K562 (cell line): ENCODE measurements around the gene GDF15. TPM values are rescaled to one million over a fixed set of nuclear protein-coding genes. Genes with fewer than 3 reads are reported as not detected.

Experiments used
- BACH1 ChIP-seq: fragments of 200-800 bp; sonication (Bioruptor generic); IDR thresholded peaks from 2 replicates; pipeline ENCODE4 v1.6.1; 2016; ENCODE audit warnings: missing genetic modification characterization, missing compliant biosample characterization
- DMBX1 ChIP-seq: fragments of 250-450 bp; sonication (Bioruptor Pico); IDR thresholded peaks from 2 replicates; pipeline ENCODE4 v1.8.0; 2022; ENCODE audit warnings: inconsistent platforms, mild to moderate bottlenecking, moderate library complexity, borderline replicate concordance
- E4F1 ChIP-seq: fragments of 250-450 bp; sonication (Bioruptor Pico); IDR thresholded peaks from 2 replicates; pipeline ENCODE4 v1.5.0; 2021; ENCODE audit warnings: mild to moderate bottlenecking, borderline replicate concordance
- FOXJ2 ChIP-seq: fragments of 200-800 bp; sonication (Bioruptor generic); IDR thresholded peaks from 2 replicates; pipeline ENCODE4 v1.6.1; 2016; ENCODE audit warnings: missing genetic modification characterization, missing compliant biosample characterization
- GTF2A2 ChIP-seq: IDR thresholded peaks from 2 replicates; pipeline ENCODE4 v1.6.1; 2016; ENCODE audit warnings: mild to moderate bottlenecking, missing genetic modification characterization, missing compliant biosample characterization
- GTF2E2 ChIP-seq: fragments of 200-800 bp; sonication (Bioruptor generic); IDR thresholded peaks from 2 replicates; pipeline ENCODE4 v1.6.1; 2016; ENCODE audit warnings: missing genetic modification characterization, missing compliant biosample characterization
- MYBL2 ChIP-seq, 2 experiments: fragments of 450-650 bp in 1 of 2; sonication (generic) in 1 of 2; formaldehyde crosslinking in 1 of 2; IDR thresholded peaks; 2 replicates each; pipeline versions ENCODE4 v1.6.1 to v1.8.1; 2017 to 2022; ENCODE audit warnings: borderline replicate concordance in 1 of 2, inconsistent platforms in 1 of 2, low read depth in 1 of 2, mild to moderate bottlenecking in 1 of 2, missing genetic modification reagents in 1 of 2, moderate library complexity in 1 of 2
- NFRKB ChIP-seq: fragments of 450-650 bp; IDR thresholded peaks from 2 replicates; pipeline ENCODE4 v1.6.1; 2016; ENCODE audit warnings: low read depth
- PCBP1 ChIP-seq: fragments of 200-400 bp; formaldehyde crosslinking; IDR thresholded peaks from 2 replicates; pipeline ENCODE4 v1.6.1; 2018; ENCODE audit warnings: mild to moderate bottlenecking, low read depth, low read length; ENCODE audit not compliant: poor library complexity, severe bottlenecking
- SP1 ChIP-seq: sonication (generic); formaldehyde crosslinking; IDR thresholded peaks from 2 replicates; pipeline ENCODE4 v1.8.1; 2022; ENCODE audit warnings: mild to moderate bottlenecking, missing genetic modification reagents
- TCF7 ChIP-seq: sonication (generic); IDR thresholded peaks from 2 replicates; pipeline ENCODE4 v1.6.1; 2016; ENCODE audit warnings: antibody characterized with exemption, borderline replicate concordance
- TEAD2 ChIP-seq: fragments of 450-650 bp; IDR thresholded peaks from 2 replicates; pipeline ENCODE4 v1.6.1; 2016; ENCODE audit warnings: missing genetic modification characterization, control low read depth, missing compliant biosample characterization
- ZNF316 ChIP-seq: fragments of 450-650 bp; IDR thresholded peaks from 2 replicates; pipeline ENCODE4 v1.6.1; 2016
- ZNF431 ChIP-seq: sonication (generic); formaldehyde crosslinking; IDR thresholded peaks from 2 replicates; pipeline ENCODE4 v1.8.0; 2022; ENCODE audit warnings: mild to moderate bottlenecking, missing genetic modification reagents
- polyA plus RNA-seq, 8 experiments: library from polyadenylated mRNA; depleted of rRNA in 4 of 8; stranded (reverse) in 5 of 8; unstranded in 3 of 8; fragments of >200 nt; fragmentation: Nextera tagmentation in 2 of 8; fragmentation: Illumina TruSeq in 1 of 8; extraction: Ambion mirVana in 2 of 8; extraction: Trizol in 1 of 8; gene quantifications; 2 replicates each; pipeline versions ENCODE4 v1.2.1 to v1.2.3, GENCODE V29; 2011 to 2014; ENCODE audit warnings: inconsistent platforms in 1 of 8, missing spikeins in 1 of 8
- total RNA-seq, 7 experiments: library from RNA; depleted of rRNA in 6 of 7; stranded (reverse); fragments of >200 nt in 6 of 7; fragmentation: Illumina TruSeq in 2 of 7; extraction: Trizol in 2 of 7; gene quantifications; 2 replicates each; pipeline versions ENCODE4 v1.2.1 to v1.2.3, GENCODE V29; 2011 to 2021; ENCODE audit warnings: low replicate concordance in 1 of 7
- TF ChIP-seq, protein P1 (sequence below): fragments of 250-450 bp; sonication (Bioruptor Pico); IDR thresholded peaks from 2 replicates; pipeline ENCODE4 v1.4.0; 2020; ENCODE audit warnings: mild to moderate bottlenecking, moderate library complexity
- TF ChIP-seq, protein P2 (sequence below): IDR thresholded peaks from 3 replicates; pipeline ENCODE4 v1.6.1; 2011; ENCODE audit warnings: borderline replicate concordance, mild to moderate bottlenecking; ENCODE audit not compliant: insufficient read length, insufficient read depth
- TF ChIP-seq, protein P3 (sequence below): IDR thresholded peaks from 2 replicates; pipeline ENCODE4 v1.6.1; 2014; ENCODE audit warnings: antibody characterized with exemption

Gene GDF15
- total and polyA plus RNA-seq, 9 of the 15 experiments (the other 6 are each of a cell fraction or from before 2014, with no cell fraction given) = 2.3 to 82.4 (median 12.5) TPM

- TF ChIP-seq TCF7 = no peak
- TF ChIP-seq, protein P1, sequence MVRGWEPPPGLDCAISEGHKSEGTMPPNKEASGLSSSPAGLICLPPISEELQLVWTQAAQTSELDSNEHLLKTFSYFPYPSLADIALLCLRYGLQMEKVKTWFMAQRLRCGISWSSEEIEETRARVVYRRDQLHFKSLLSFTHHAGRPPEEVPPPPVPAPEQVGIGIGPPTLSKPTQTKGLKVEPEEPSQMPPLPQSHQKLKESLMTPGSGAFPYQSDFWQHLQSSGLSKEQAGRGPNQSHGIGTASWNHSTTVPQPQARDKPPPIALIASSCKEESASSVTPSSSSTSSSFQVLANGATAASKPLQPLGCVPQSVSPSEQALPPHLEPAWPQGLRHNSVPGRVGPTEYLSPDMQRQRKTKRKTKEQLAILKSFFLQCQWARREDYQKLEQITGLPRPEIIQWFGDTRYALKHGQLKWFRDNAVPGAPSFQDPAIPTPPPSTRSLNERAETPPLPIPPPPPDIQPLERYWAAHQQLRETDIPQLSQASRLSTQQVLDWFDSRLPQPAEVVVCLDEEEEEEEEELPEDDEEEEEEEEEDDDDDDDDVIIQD = no peak
- TF ChIP-seq BACH1 (tag) = no peak
- no peak for TF ChIP-seq E4F1 (CRISPR knock-in tag)
- no peak for TF ChIP-seq SP1 (CRISPR knock-in tag)
- TF ChIP-seq PCBP1 = no peak
- TF ChIP-seq, protein P2, sequence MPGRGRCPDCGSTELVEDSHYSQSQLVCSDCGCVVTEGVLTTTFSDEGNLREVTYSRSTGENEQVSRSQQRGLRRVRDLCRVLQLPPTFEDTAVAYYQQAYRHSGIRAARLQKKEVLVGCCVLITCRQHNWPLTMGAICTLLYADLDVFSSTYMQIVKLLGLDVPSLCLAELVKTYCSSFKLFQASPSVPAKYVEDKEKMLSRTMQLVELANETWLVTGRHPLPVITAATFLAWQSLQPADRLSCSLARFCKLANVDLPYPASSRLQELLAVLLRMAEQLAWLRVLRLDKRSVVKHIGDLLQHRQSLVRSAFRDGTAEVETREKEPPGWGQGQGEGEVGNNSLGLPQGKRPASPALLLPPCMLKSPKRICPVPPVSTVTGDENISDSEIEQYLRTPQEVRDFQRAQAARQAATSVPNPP = no peak
- TF ChIP-seq ZNF316 = no peak
- TF ChIP-seq, protein P3, sequence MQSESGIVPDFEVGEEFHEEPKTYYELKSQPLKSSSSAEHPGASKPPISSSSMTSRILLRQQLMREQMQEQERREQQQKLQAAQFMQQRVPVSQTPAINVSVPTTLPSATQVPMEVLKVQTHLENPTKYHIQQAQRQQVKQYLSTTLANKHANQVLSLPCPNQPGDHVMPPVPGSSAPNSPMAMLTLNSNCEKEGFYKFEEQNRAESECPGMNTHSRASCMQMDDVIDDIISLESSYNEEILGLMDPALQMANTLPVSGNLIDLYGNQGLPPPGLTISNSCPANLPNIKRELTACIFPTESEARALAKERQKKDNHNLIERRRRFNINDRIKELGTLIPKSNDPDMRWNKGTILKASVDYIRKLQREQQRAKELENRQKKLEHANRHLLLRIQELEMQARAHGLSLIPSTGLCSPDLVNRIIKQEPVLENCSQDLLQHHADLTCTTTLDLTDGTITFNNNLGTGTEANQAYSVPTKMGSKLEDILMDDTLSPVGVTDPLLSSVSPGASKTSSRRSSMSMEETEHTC = no peak
- TF ChIP-seq GTF2A2 (tag) = no peak
- TF ChIP-seq MYBL2 (IDR thresholded peaks at IDR 0.05; ENCODE audit: low read depth) = no peak
- no peak for TF ChIP-seq MYBL2 (CRISPR knock-in tag; IDR thresholded peaks at IDR 0.05; ENCODE audit: borderline replicate concordance)
- TF ChIP-seq NFRKB = no peak
- TF ChIP-seq GTF2E2 (tag) = no peak
- no peak for TF ChIP-seq DMBX1 (CRISPR knock-in tag)
- TF ChIP-seq TEAD2 (tag) = no peak
- TF ChIP-seq FOXJ2 (tag) = no peak
- TF ChIP-seq ZNF431 = no peak
These were observed 17.3 kb upstream of the GDF15 start (continued) for GRCh38 chr19:18368504-18369222.
